GM12878 (cell line): ENCODE measurements around the gene STKLD1. TPM values are rescaled to one million over a fixed set of nuclear protein-coding genes. Genes with fewer than 3 reads are reported as not detected.

Experiments used
- ATAC-seq: fragments of 200-7000 bp; cut with Tn5 transposase; 3 replicates; pipeline ENCODE4 v1.9.1; 2020; ENCODE audit warnings: mild to moderate bottlenecking, moderate library complexity
- BruUV-seq: library from RNA; stranded (reverse); fragments of 400-500 nt; replicated peaks from 2 replicates; lab custom pipeline; 2021; lab: Mats Ljungman, UMichigan
- CTCF ChIA-PET: fragments of 300-600 bp; sonication (Branson Sonifier 250); formaldehyde crosslinking; extraction: SDS; loops from one replicate; lab custom pipeline; 2021; ENCODE audit warnings: inconsistent platforms; lab: Yijun Ruan, JAX
- POLR2A ChIA-PET: fragments of 350-600 bp; formaldehyde crosslinking; extraction: SDS; loops from one replicate; lab custom pipeline; 2021; ENCODE audit warnings: inconsistent platforms; lab: Charles Lee
- RAD21 ChIA-PET: fragments of 300-600 bp; sonication (Branson Sonifier 250); formaldehyde crosslinking; loops from one replicate; lab custom pipeline; 2023; ENCODE audit warnings: antibody characterized with exemption; ENCODE audit not compliant: unreplicated experiment; lab: Charles Lee
- SMC1A ChIA-PET: fragments of 300-600 bp; sonication (Branson Sonifier 250); formaldehyde crosslinking; loops from one replicate; lab custom pipeline; 2023; ENCODE audit not compliant: unreplicated experiment, uncharacterized antibody; lab: Charles Lee
- DNase-seq: peaks from one replicate; pipeline ENCODE4 v3.0.0-alpha.2; 2011; ENCODE audit warnings: low read depth, low spot score
- FAIRE-seq: peaks from 3 replicates; lab custom pipeline; 2011; peaks lifted over from hg19 to GRCh38; lab: Jason Lieb, UNC
- H2AFZ ChIP-seq: 2 replicates; pipeline ENCODE4 v1.6.0; 2011; ENCODE audit warnings: low read depth, low read length, control low read depth; ENCODE audit not compliant: control insufficient read depth
- H3K27ac ChIP-seq: 2 replicates; pipeline ENCODE4 v1.5.1; 2011; ENCODE audit warnings: control low read depth; ENCODE audit not compliant: control insufficient read depth, insufficient read depth
- H3K27me3 ChIP-seq, 2 experiments: replicated peaks in 1 of 2; 2 replicates each; pipeline versions ENCODE4 v1.6.0 to v1.6.1; 2011; ENCODE audit warnings: low read length in 1 of 2; ENCODE audit not compliant: control insufficient read depth in 2 of 2, insufficient read depth in 2 of 2
- H3K36me3 ChIP-seq, 2 experiments: 2 replicates each; pipeline ENCODE4 v1.5.1; 2011; ENCODE audit warnings: low read length in 1 of 2; ENCODE audit not compliant: control insufficient read depth in 2 of 2, insufficient read depth in 2 of 2
- H3K4me1 ChIP-seq: 2 replicates; pipeline ENCODE4 v1.6.1; 2011; ENCODE audit warnings: mild to moderate bottlenecking, low read length, moderate library complexity, mixed read lengths; ENCODE audit not compliant: control insufficient read depth, insufficient read depth
- H3K4me2 ChIP-seq: 2 replicates; pipeline ENCODE4 v1.6.0; 2011; ENCODE audit warnings: control low read depth; ENCODE audit not compliant: control insufficient read depth, insufficient read depth
- H3K4me3 ChIP-seq: fragments of 200-600 bp; sonication (generic); 2 replicates; pipeline ENCODE4 v1.5.1; 2016
- H3K79me2 ChIP-seq: 2 replicates; pipeline ENCODE4 v1.6.0; 2011; ENCODE audit warnings: low read length; ENCODE audit not compliant: control insufficient read depth, insufficient read depth
- H3K9ac ChIP-seq: 2 replicates; pipeline ENCODE4 v1.8.0; 2011; ENCODE audit warnings: low read length, control low read depth, mixed read lengths; ENCODE audit not compliant: control insufficient read depth, insufficient read depth
- H3K9me3 ChIP-seq: replicated peaks from 3 replicates; pipeline ENCODE4 v1.5.1; 2011; ENCODE audit warnings: mild to moderate bottlenecking, low read length; ENCODE audit not compliant: control insufficient read depth, insufficient read depth
- H4K20me1 ChIP-seq: 2 replicates; pipeline ENCODE4 v1.6.0; 2011; ENCODE audit not compliant: control insufficient read depth, insufficient read depth
- ATF7 ChIP-seq: fragments of 450-650 bp; IDR thresholded peaks from 2 replicates; pipeline ENCODE4 v1.6.1; 2016; ENCODE audit warnings: low read depth, mild to moderate bottlenecking
- CREB1 ChIP-seq: IDR thresholded peaks from 2 replicates; pipeline ENCODE4 v1.6.1; 2012; ENCODE audit warnings: low read depth, mild to moderate bottlenecking, inconsistent platforms
- SP1 ChIP-seq: IDR thresholded peaks from one replicate; pipeline ENCODE4 v1.6.1; 2011; ENCODE audit warnings: low read depth, low read length
- WGBS: methylation state at CpG from one replicate; pipeline ENCODE4 v1.1.6; 2016; ENCODE audit warnings: low lambda C conversion rate; ENCODE audit not compliant: insufficient replicate concordance, insufficient coverage; ENCODE audit errors: missing lambda C conversion rate; 5-methylcytosine and 5-hydroxymethylcytosine counted together
- in situ Hi-C: fragments of 300-500 bp; cut with MboI; formaldehyde crosslinking; loops from 9 replicates; pipeline ENCODE4 v1.14.3; 2018; ENCODE audit warnings: mixed read lengths
- intact Hi-C: fragments of 100-400 bp; cut with micrococcal nuclease; formaldehyde crosslinking; loops from one replicate; pipeline ENCODE4 v1.14.2; 2022; ENCODE audit not compliant: unreplicated experiment
- polyA plus RNA-seq, 11 experiments: library from polyadenylated mRNA; depleted of rRNA in 4 of 11; unstranded in 6 of 11; stranded (reverse) in 5 of 11; fragments of >200 nt; fragmentation: Nextera tagmentation in 4 of 11; fragmentation: Illumina TruSeq in 1 of 11; extraction: Ambion mirVana in 4 of 11; extraction: Trizol in 1 of 11; gene quantifications; 1 replicate in 1 of 11; 2 replicates in 10 of 11; pipeline versions ENCODE4 v1.2.1 to v1.2.3, GENCODE V29; 2011 to 2016; ENCODE audit warnings: inconsistent platforms in 2 of 11, missing spikeins in 2 of 11, low read depth in 1 of 11
- total RNA-seq, 4 experiments: library from RNA; depleted of rRNA in 3 of 4; stranded (reverse); fragments of >200 nt in 3 of 4; fragmentation: Illumina TruSeq in 1 of 4; extraction: Trizol in 1 of 4; gene quantifications; 2 replicates each; pipeline versions ENCODE4 v1.2.1 to v1.2.3, GENCODE V29; 2013 to 2021
- TF ChIP-seq, protein P1 (sequence below): IDR thresholded peaks from 2 replicates; pipeline ENCODE4 v1.6.1; 2011; ENCODE audit warnings: mild to moderate bottlenecking, low read depth, low read length, moderate library complexity; ENCODE audit not compliant: insufficient replicate concordance
- TF ChIP-seq, protein P2 (sequence below): IDR thresholded peaks from 2 replicates; pipeline ENCODE4 v1.6.1; 2011; ENCODE audit warnings: low read depth, mild to moderate bottlenecking, low read length, moderate library complexity, borderline replicate concordance; ENCODE audit errors: extremely low read depth

The STKLD1 gene
- total and polyA plus RNA-seq, 10 of the 15 experiments (the other 5 are each of a cell fraction or from before 2014, with no cell fraction given), result 0.07 to 0.40 (median 0.29) TPM; not detected in 4

DNA sequence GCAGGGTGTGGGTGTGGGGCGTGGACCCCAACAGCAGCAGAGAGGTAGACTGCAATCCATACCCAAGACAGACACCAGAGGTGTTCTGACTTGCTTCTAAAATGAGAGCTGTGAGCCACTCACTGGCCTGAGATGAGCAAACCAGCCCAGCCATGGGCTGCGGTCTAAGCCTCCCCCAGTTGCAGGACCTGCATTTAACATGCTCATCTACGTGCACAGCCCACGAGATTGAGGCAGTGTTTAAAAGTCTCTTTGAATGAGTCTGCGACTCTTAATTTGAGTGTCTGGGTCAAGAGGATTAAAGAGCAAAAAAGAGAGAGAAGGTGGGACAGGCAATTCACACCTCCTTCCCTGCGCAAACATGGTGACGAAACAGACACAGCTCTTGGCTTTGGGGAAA, 6.2 kb upstream of the STKLD1 start (continued):
- TF ChIP-seq, protein P1, sequence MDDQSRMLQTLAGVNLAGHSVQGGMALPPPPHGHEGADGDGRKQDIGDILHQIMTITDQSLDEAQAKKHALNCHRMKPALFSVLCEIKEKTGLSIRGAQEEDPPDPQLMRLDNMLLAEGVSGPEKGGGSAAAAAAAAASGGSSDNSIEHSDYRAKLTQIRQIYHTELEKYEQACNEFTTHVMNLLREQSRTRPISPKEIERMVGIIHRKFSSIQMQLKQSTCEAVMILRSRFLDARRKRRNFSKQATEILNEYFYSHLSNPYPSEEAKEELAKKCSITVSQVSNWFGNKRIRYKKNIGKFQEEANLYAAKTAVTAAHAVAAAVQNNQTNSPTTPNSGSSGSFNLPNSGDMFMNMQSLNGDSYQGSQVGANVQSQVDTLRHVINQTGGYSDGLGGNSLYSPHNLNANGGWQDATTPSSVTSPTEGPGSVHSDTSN, result no peak
- TF ChIP-seq ATF7, result no peak

DNA sequence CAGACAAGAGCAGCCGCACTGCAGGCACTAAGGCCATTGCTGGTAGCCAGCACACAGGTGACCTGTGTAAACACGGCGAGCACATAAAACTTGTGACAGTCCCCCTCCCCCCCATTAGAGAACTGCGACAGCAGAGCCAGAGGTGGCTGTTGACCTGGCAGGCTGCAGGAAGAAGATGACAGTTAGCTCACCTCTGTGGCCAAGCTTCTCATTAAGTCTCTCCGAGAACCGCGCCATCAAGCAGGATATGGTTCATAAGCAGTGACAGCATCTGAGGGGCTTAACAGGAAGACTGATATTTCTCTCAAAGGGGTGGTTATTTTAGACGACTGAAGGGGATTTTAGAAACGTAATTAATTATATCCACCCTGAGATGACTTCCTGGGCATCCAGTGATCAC, 5.5 kb upstream of the STKLD1 start:
- TF ChIP-seq, protein P2, sequence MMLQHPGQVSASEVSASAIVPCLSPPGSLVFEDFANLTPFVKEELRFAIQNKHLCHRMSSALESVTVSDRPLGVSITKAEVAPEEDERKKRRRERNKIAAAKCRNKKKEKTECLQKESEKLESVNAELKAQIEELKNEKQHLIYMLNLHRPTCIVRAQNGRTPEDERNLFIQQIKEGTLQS, result no peak
- TF ChIP-seq CREB1, result peak; percentile 13; the same call in 1 of the 2 replicates
- no peak for TF ChIP-seq SP1
- no peak overlapping the region for H2AFZ ChIP-seq
- RAD21 ChIA-PET, result interaction anchor here (0.8 to 1.1 kb wide), 2 partner anchors 36 to 185 kb away, joined by 3 to 4 read pairs; no protein-coding TSS in a partner anchor
- peak overlapping the region; percentile 60 for H3K27ac ChIP-seq
- CTCF ChIA-PET, result interaction anchor here (0.6 to 3.9 kb wide), 5 partner anchors 15 to 210 kb away, joined by 3 to 16 read pairs (median 3); partner anchors contain the start of genes SURF1 and SURF2
- peak overlapping the region; percentile 80 for H3K4me2 ChIP-seq
- H3K4me3 ChIP-seq, result no peak overlapping the region
- peaks cover 22 to 28% of the 10 kb centered on the region in 2 experiments for H3K36me3 ChIP-seq
- WGBS, result 45% methylated on average over 9 of the region's 9 CpGs
- ATAC-seq, result no peak
- peaks cover 22% of the 10 kb centered on the region for H3K4me1 ChIP-seq
- H4K20me1 ChIP-seq, result peaks cover 35% of the 10 kb centered on the region
- no TSS peak for BruUV-seq
- DNase-seq, result no peak
- intact Hi-C loops, result loop anchor here (5.0 kb wide), 1 partner anchor 33 kb away; the partner anchor contains the start of gene SURF6
- no peak for FAIRE-seq
- H3K79me2 ChIP-seq, result peaks cover 86% of the 10 kb centered on the region
- H3K27me3 ChIP-seq, result no peaks in the 10 kb centered on the region
- H3K9me3 ChIP-seq, result no peaks in the 10 kb centered on the region
- POLR2A ChIA-PET, result interaction anchor here (0.6 to 2.8 kb wide), 7 partner anchors 11 to 184 kb away, joined by 3 to 13 read pairs (median 3); partner anchors contain the start of genes MED22, RPL7A, SURF1 and SURF6
- SMC1A ChIA-PET, result interaction anchor here (1.1 to 1.2 kb wide), 2 partner anchors 23 to 184 kb away, joined by 3 read pairs; partner anchors contain the start of genes MED22 and RPL7A
- in situ Hi-C loops, result no loop called here
- no peak overlapping the region for H3K9ac ChIP-seq
